ENCODE data around the gene CALD1.

Gene CALD1

DNA sequence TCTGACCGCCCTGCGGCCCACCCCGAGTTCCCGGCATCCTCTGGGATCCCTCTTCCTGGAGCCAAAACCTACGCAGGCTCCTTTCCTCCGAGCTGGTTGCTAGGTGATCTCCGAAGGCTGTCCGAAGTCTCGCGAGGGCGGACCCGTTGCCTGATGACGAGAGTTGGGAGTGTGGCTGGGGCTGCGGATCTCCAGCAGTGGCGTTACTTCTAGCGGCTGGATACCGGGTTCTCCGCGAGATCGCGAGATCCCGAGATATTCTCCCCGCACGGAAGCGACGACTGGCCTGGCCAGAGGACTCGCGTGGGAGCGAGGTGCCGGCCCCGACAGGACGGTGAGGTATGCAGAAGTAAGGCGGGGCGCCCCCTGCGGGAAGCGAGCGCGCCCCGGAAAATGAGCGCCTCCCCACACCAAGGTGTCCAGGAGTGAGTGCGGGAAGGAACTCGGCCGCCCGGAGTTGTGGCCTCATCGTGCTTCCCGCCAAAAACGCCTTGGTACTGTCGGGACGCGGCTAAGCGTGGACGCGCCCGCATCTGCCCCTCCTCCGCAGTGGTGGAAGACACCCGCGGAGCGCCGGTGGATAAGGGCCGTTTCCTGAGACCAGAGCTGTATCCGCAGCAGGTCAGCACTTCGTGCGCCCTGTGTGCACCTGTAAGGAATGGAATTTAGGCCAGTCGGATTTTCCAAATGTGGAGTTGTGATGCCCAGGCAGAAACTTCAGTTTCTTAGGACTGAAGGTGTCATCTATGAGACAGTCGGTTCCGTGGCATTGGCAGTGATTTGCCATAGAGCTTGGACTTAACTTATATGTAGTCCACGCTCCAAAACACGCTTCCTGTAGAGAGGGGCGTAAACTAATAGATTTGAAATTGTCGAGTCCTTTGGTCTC lies 207.2 kb downstream of the CALD1 start, which contains the start of gene AGBL3 (continued):
- TF ChIP-seq ZBTB7A (tag by site-specific recombination; IDR thresholded peaks at IDR 0.05; ENCODE audit: low read depth) = no peak
- peak; percentile 78; the same call in 1 of the 2 replicates for TF ChIP-seq ZSCAN5A (tag by site-specific recombination; IDR thresholded peaks at IDR 0.05)
- TF ChIP-seq ZNF175 (tag by site-specific recombination; IDR thresholded peaks at IDR 0.05) = no peak
- TF ChIP-seq CTCF (tag by site-specific recombination; IDR thresholded peaks at IDR 0.05) = peak; percentile 98
- TF ChIP-seq ZNF629 (tag by site-specific recombination; IDR thresholded peaks at IDR 0.05) = peak; percentile 85
- TF ChIP-seq BCL11B (tag by site-specific recombination; IDR thresholded peaks at IDR 0.05; ENCODE audit: low read depth) = peak; percentile 29; the same call in 1 of the 2 replicates
- no peak for TF ChIP-seq ZNF112 (tag by site-specific recombination; IDR thresholded peaks at IDR 0.05)
- peak; percentile 93 for TF ChIP-seq ZSCAN30 (tag by site-specific recombination; IDR thresholded peaks at IDR 0.05)
- TF ChIP-seq ZNF626 (tag by site-specific recombination; IDR thresholded peaks at IDR 0.05) = no peak
- no peak for TF ChIP-seq ZNF280C (tag by site-specific recombination; IDR thresholded peaks at IDR 0.05)
- TF ChIP-seq ZNF558 (tag by site-specific recombination; IDR thresholded peaks at IDR 0.05) = no peak
- TF ChIP-seq ZNF362 (tag by site-specific recombination; IDR thresholded peaks at IDR 0.05) = 0 out of 2 replicates have a peak, but pooled peaks have one; percentile 38
- TF ChIP-seq KLF10 (tag by site-specific recombination; IDR thresholded peaks at IDR 0.05) = 0 out of 2 replicates have a peak, but pooled peaks have one; percentile 28
- TF ChIP-seq, protein P1, sequence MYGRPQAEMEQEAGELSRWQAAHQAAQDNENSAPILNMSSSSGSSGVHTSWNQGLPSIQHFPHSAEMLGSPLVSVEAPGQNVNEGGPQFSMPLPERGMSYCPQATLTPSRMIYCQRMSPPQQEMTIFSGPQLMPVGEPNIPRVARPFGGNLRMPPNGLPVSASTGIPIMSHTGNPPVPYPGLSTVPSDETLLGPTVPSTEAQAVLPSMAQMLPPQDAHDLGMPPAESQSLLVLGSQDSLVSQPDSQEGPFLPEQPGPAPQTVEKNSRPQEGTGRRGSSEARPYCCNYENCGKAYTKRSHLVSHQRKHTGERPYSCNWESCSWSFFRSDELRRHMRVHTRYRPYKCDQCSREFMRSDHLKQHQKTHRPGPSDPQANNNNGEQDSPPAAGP (tag by site-specific recombination; IDR thresholded peaks at IDR 0.05) = peak; percentile 89; the same call in 1 of the 2 replicates
- TF ChIP-seq, protein P2, sequence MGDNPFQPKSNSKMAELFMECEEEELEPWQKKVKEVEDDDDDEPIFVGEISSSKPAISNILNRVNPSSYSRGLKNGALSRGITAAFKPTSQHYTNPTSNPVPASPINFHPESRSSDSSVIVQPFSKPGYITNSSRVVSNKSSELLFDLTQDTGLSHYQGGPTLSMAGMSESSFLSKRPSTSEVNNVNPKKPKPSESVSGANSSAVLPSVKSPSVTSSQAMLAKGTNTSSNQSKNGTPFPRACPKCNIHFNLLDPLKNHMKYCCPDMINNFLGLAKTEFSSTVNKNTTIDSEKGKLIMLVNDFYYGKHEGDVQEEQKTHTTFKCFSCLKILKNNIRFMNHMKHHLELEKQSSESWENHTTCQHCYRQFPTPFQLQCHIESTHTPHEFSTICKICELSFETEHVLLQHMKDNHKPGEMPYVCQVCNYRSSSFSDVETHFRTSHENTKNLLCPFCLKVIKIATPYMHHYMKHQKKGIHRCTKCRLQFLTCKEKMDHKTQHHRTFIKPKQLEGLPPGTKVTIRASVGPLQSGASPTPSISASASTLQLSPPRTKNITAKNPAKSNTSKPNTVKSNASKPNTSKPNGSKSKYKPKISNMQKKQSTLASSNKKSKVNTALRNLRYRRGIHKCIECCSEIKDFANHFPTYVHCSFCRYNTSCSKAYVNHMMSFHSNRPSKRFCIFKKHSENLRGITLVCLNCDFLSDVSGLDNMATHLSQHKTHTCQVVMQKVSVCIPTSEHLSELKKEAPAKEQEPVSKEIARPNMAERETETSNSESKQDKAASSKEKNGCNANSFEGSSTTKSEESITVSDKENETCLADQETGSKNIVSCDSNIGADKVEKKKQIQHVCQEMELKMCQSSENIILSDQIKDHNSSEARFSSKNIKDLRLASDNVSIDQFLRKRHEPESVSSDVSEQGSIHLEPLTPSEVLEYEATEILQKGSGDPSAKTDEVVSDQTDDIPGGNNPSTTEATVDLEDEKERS (tag by site-specific recombination; IDR thresholded peaks at IDR 0.05) = 0 out of 2 replicates have a peak, but pooled peaks have one; percentile 31
- TF ChIP-seq ZNF48 (tag by site-specific recombination; IDR thresholded peaks at IDR 0.05) = no peak
- no peak for TF ChIP-seq ZNF23 (tag by site-specific recombination; IDR thresholded peaks at IDR 0.05; ENCODE audit: borderline replicate concordance)
- no peak for TF ChIP-seq HOXA7 (CRISPR knock-in tag; IDR thresholded peaks at IDR 0.05; ENCODE audit: borderline replicate concordance)
- TF ChIP-seq ZNF341 (tag by site-specific recombination; IDR thresholded peaks at IDR 0.05; ENCODE audit: low read depth) = peak; percentile 90
- peak; percentile 90 for TF ChIP-seq ZNF24 (tag by site-specific recombination; IDR thresholded peaks at IDR 0.05)
- TF ChIP-seq SETDB1 (IDR thresholded peaks at IDR 0.05; ENCODE audit: insufficient read length, low read length) = peak; percentile 26
- peak; percentile 73; the same call in 1 of the 2 replicates for TF ChIP-seq ZNF324 (tag by site-specific recombination; IDR thresholded peaks at IDR 0.05)
- TF ChIP-seq SCRT2 (tag by site-specific recombination; IDR thresholded peaks at IDR 0.05) = peak; percentile 54
- TF ChIP-seq ZNF529 (tag by site-specific recombination; IDR thresholded peaks at IDR 0.05; ENCODE audit: insufficient replicate concordance) = no peak
- no peak for TF ChIP-seq ZNF311 (tag by site-specific recombination; IDR thresholded peaks at IDR 0.05; ENCODE audit: borderline replicate concordance)
- TF ChIP-seq ZFP37 (tag by site-specific recombination; IDR thresholded peaks at IDR 0.05) = peak; percentile 99
- no peak for TF ChIP-seq ZNF146 (tag by site-specific recombination; IDR thresholded peaks at IDR 0.05)
- TF ChIP-seq ZNF155 (tag by site-specific recombination; IDR thresholded peaks at IDR 0.05) = no peak
- no peak for TF ChIP-seq ZNF169 (tag by site-specific recombination; IDR thresholded peaks at IDR 0.05)

Data from HEK293 (cell line).